HL-60 (cell line): ENCODE results near the gene NAT9.

Experiments
- DNase-seq, 2 experiments: peaks; one replicate each; pipeline ENCODE4 v3.0.0-alpha.2; 2010 to 2020; ENCODE audit warnings: low read depth in 1 of 2, low spot score in 1 of 2
- H3K27ac ChIP-seq: fragments of 250-450 bp; sonication (Bioruptor Pico); replicated peaks from 2 replicates; pipeline ENCODE4 v1.5.1; 2020; ENCODE audit warnings: mild to moderate bottlenecking, moderate library complexity
- H3K27me3 ChIP-seq: fragments of 250-450 bp; sonication (Bioruptor Pico); 2 replicates; pipeline ENCODE4 v1.5.1; 2021; ENCODE audit warnings: mild to moderate bottlenecking, moderate library complexity; ENCODE audit not compliant: insufficient read depth, poor library complexity, severe bottlenecking
- H3K4me3 ChIP-seq: replicated peaks from 2 replicates; pipeline ENCODE4 v1.5.1; 2011; ENCODE audit warnings: mild to moderate bottlenecking, control low read depth, low read length; ENCODE audit not compliant: insufficient read depth
- GABPA ChIP-seq: IDR thresholded peaks from 2 replicates; pipeline ENCODE4 v1.6.1; 2012; ENCODE audit warnings: low read depth
- POLR2AphosphoS5 ChIP-seq: IDR thresholded peaks from 2 replicates; pipeline ENCODE4 v1.6.1; 2012; ENCODE audit warnings: low read depth
- REST ChIP-seq: IDR thresholded peaks from 2 replicates; pipeline ENCODE4 v1.6.1; 2012; ENCODE audit warnings: low read depth; ENCODE audit not compliant: insufficient replicate concordance
- SPI1 ChIP-seq: IDR thresholded peaks from 2 replicates; pipeline ENCODE4 v1.6.1; 2012; ENCODE audit warnings: low read depth, mild to moderate bottlenecking, borderline replicate concordance
- microRNA-seq: library from miRNA; unstranded; fragments of <30 nt; microRNA quantifications from one replicate; pipeline ENCODE4, GENCODE V29; 2018
- TF ChIP-seq, protein P1 (sequence below): IDR thresholded peaks from one replicate; pipeline ENCODE4 v1.5.1; 2011; ENCODE audit warnings: low read length, control low read depth, inconsistent platforms; ENCODE audit not compliant: insufficient read depth

The NAT9 gene

GRCh38 chr17:74728033-74728701 lies 48.0 kb downstream of the NAT9 start:
- DNase-seq: no peak
- TF ChIP-seq REST (no peak), SPI1 (no peak), POLR2AphosphoS5 (no peak), GABPA (no peak)
- TF ChIP-seq, protein P1, sequence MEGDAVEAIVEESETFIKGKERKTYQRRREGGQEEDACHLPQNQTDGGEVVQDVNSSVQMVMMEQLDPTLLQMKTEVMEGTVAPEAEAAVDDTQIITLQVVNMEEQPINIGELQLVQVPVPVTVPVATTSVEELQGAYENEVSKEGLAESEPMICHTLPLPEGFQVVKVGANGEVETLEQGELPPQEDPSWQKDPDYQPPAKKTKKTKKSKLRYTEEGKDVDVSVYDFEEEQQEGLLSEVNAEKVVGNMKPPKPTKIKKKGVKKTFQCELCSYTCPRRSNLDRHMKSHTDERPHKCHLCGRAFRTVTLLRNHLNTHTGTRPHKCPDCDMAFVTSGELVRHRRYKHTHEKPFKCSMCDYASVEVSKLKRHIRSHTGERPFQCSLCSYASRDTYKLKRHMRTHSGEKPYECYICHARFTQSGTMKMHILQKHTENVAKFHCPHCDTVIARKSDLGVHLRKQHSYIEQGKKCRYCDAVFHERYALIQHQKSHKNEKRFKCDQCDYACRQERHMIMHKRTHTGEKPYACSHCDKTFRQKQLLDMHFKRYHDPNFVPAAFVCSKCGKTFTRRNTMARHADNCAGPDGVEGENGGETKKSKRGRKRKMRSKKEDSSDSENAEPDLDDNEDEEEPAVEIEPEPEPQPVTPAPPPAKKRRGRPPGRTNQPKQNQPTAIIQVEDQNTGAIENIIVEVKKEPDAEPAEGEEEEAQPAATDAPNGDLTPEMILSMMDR: no peak
- H3K27me3 ChIP-seq: no peaks in the 10 kb centered on the region
- no peak overlapping the region for H3K27ac ChIP-seq
- no peak overlapping the region for H3K4me3 ChIP-seq

DNA sequence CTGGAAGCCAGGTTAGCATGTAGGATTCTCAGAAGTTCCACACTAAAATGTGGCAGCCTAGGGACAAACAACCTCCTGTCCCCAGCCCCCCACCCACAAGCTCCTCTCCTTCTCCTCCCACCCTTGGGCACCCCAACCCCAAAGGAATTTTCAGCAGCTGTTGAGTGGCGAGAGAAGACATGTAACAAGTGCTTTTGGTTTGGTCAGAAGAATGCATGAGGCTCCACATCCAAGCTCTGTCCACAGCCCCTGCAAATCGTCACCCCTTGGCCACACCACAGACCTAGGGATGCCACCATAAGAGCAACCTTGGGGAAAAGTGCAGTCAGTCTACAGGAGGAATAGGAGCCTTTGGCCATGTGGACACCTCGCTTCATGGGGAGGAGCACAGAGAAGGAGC lies 51.0 kb downstream of the NAT9 start:
- DNase-seq: no peak
- Histone ChIP-seq H3K27me3 (no peaks in the 10 kb centered on the region), H3K27ac (no peak overlapping the region), H3K4me3 (no peak overlapping the region)
- TF ChIP-seq POLR2AphosphoS5: no peak
- TF ChIP-seq REST: no peak

DNA sequence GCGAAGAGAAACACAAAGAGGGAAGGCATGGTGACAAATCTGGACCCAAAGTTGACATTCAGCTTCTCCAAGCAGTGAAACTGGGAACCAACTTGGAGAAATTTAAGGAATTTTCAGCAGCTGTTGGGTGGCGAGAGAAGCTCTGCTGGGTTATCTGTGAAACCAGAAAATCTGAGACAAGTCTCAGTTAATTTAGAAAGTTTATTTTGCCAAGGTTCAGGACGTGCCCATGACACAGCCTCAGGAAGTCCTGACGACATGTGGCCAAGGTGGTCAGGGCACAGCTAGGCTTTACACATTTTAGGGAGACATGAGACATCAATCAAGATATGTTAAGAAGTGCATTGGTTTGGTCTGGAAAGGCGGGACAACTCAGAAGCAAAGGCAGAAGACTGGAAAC lies 52.3 kb downstream of the NAT9 start:
- no peak overlapping the region for H3K4me3 ChIP-seq
- H3K27me3 ChIP-seq: no peaks in the 10 kb centered on the region
- TF ChIP-seq GABPA (no peak), SPI1 (no peak), REST (no peak), POLR2AphosphoS5 (no peak)
- TF ChIP-seq, protein P1: no peak
- DNase-seq: no peak
- H3K27ac ChIP-seq: no peak overlapping the region

DNA sequence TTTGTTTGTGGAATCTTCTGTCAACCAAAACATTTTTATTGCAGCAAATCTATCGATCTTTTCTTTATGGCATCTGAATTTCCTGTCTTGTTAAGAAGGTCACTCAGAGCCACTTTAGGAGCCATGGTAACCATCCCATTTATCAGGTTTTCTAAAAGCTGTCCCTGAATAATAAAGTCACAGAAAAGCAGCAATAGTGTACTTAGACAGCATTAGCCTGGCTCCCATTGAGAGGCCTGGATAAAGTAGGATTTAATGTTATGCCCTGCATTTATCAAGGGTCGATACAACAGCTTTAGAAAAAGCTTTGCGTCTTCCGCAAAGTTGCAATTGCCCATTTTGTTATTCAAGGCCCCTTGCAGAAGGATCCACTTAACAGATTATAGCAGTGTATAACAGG lies 53.4 kb downstream of the NAT9 start:
- no peak for TF ChIP-seq POLR2AphosphoS5
- Histone ChIP-seq H3K27ac (no peak overlapping the region), H3K27me3 (no peaks in the 10 kb centered on the region), H3K4me3 (no peak overlapping the region)
- no peak for DNase-seq

Small RNA genes lying within 50 kb of the gene (microRNA-seq; reads per million reads assigned to microRNA genes)
- 27.7 reads per million, percentile 51 among the genes with 10 or more reads in this experiment for gene MIR3615
